ENCODE data around the gene ATP10A.
"Not testable (repeated sequence)": the region's sequence is repeated elsewhere in the genome, so short reads cannot be mapped to it uniquely, and the experiment has no call there.

The ATP10A gene

DNA sequence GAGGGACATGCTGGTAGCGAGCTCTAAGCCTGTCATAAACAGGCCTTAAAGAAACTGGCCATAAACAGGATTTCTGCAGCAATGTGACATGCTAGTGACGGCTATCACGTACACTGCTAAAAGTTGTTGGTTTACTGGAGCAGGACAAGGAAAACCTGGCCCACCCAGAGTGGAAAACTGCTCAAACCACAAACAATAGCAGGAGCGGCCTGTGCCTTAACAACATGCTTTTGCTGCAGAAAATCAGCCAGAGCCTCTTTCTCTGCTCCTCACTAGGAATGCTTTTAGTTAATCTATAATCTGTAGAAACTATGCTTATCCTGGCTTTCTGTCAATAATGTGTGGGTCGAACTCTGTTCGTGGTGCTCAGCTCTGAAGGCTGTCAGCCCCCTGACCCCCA lies 221.4 kb downstream of the ATP10A start:
- TF ChIP-seq, protein P1, sequence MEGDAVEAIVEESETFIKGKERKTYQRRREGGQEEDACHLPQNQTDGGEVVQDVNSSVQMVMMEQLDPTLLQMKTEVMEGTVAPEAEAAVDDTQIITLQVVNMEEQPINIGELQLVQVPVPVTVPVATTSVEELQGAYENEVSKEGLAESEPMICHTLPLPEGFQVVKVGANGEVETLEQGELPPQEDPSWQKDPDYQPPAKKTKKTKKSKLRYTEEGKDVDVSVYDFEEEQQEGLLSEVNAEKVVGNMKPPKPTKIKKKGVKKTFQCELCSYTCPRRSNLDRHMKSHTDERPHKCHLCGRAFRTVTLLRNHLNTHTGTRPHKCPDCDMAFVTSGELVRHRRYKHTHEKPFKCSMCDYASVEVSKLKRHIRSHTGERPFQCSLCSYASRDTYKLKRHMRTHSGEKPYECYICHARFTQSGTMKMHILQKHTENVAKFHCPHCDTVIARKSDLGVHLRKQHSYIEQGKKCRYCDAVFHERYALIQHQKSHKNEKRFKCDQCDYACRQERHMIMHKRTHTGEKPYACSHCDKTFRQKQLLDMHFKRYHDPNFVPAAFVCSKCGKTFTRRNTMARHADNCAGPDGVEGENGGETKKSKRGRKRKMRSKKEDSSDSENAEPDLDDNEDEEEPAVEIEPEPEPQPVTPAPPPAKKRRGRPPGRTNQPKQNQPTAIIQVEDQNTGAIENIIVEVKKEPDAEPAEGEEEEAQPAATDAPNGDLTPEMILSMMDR (IDR thresholded peaks at IDR 0.05; ENCODE audit: borderline replicate concordance, insufficient read depth, low read depth, low read length), result no peak
- no peak overlapping the region for H3K4me3 ChIP-seq (ENCODE audit: low read depth, low read length)

DNA sequence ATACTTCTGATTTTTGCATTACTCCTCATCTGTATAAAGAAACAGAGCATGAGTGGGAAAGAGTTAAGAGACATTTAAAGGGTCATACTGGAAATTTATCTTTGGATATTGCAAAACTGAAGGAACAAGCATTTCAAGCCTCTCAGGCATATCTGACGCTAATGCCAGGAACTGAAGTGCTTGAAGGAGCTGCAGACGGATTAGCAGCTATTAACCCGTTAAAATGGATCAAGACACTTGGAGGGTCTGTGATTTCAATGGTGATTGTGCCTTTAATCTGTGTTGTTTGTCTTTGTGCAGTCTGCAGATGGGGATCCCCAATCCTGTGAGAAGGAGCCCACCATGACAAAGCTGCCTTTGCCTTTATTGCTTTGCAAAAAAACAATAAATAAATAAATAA lies 221.8 kb downstream of the ATP10A start:
- no peak overlapping the region for H3K4me3 ChIP-seq (ENCODE audit: low read depth, low read length)
- TF ChIP-seq, protein P1 (IDR thresholded peaks at IDR 0.05; ENCODE audit: borderline replicate concordance, insufficient read depth, low read depth, low read length), result no peak

DNA sequence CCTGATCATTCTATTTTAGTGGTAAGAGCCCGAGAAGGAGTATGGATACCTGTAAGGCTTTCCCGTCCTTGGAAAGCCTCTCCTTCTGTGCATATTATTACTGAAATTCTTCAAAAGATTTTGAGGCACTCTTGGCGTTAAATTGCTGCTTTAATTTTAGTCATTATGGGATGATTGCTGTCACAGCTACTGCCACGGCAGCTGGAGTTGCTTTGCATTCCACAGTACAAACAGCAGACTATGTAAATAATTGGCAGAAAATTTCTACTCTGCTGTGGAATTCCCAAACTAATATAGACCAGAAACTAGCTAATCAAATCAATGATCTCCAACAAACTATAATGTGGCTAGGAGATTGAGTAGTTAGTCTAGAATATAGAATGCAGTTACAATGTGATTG lies 222.2 kb downstream of the ATP10A start:
- not testable (repeated sequence) for H3K4me3 ChIP-seq (ENCODE audit: low read depth, low read length)

DNA sequence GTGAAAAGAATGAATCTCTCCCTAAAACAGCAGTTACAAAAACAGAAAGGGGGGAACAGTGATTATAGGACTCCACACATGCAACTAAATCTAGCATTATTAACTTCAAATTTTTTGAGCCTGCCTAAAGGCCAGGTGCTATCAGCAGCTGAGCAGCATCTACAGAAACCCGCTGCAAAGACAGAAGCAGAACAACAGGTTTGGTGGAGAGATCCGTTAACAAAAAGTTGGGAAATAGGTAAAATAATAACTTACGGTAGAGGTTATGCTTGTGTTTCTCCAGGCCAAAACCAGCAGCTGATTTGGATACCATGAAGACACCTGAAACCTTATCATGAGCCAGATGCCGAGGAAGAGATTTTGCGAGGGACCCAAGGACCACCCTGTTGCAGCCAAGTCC lies 222.7 kb downstream of the ATP10A start:
- TF ChIP-seq, protein P1 (IDR thresholded peaks at IDR 0.05; ENCODE audit: borderline replicate concordance, insufficient read depth, low read depth, low read length), result no peak
- no peak overlapping the region for H3K4me3 ChIP-seq (ENCODE audit: low read depth, low read length)

DNA sequence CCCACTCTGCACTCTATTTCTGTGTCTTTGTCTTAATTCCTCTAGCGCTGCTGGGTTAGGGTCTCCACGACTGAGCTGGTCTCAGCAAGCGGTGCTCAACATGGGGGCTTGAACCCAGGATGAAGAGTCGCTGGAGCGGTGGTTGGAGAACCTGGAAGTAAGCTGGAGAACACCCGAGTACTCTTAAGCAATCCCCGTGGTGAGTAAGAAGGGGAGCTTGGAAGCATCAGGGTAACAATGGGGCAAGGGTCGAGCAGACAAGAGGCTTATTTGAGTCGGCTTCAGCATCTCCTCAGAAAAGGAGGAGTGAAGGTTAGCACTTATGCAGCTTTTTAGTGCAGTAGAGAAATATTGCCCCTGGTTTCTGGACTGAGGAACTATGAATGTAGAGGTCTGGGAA lies 226.6 kb downstream of the ATP10A start:
- H3K4me3 ChIP-seq (ENCODE audit: low read depth, low read length), result not testable (repeated sequence)

DNA sequence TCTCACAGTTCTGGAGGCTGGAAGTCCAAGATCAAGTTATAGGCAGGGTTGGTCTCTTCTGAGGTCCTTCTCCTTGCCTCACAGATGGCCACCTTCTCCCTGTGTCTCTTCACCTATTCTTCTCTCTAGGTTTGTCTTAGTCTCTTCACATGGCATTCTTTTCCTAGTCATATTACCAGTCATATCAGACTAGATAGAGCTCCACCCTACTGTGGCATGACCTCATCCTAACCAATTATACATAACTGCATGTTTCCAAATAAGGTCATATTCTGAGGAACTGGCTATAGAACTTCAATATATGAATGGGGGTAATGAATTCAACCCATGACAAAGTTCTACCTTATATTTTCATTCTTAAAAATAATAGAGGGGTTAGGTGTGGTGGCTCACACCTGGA lies 227.9 kb downstream of the ATP10A start:
- TF ChIP-seq, protein P1 (IDR thresholded peaks at IDR 0.05; ENCODE audit: borderline replicate concordance, insufficient read depth, low read depth, low read length), result no peak
- H3K4me3 ChIP-seq (ENCODE audit: low read depth, low read length), result no peak overlapping the region

DNA sequence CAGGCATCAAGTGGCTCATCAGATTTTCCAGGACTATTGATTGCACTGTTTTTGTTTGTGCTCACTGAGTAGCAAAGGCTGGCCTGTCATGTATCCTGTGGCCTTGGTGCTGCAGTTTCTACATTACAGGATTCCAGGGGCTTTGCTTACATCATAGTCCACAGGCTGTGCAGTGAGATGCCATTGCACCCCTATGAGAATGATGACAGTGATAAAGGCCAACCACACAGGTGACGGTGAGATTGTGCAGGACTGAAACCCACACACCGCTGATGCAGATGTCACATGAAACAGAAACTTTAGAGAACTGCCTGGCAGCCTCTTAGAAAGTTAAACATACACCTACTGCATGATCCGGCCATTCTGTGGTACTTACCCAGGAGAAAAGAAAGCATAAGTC lies 229.3 kb downstream of the ATP10A start:
- H3K4me3 ChIP-seq (ENCODE audit: low read depth, low read length), result no peak overlapping the region
- TF ChIP-seq, protein P1 (IDR thresholded peaks at IDR 0.05; ENCODE audit: borderline replicate concordance, insufficient read depth, low read depth, low read length), result no peak

DNA sequence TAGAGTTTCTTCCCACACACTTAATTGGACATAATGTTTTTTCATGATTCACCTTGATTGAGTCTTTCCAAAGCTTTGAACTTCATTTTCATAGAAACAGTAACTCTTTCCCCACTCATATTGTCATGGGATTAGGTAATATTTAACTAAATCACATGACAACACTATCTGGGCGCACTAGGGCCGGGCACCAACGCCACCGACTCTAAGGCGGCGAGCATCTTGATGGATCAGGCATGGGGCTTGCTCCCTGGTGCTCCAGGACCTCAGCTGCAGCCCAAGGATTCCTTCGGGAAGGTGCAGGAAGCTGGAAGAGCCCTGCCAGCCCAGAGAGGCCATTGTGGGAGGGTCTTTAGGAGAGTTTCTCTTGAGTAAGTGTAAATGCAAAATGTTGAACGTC lies 231.2 kb downstream of the ATP10A start:
- no peak overlapping the region for H3K4me3 ChIP-seq (ENCODE audit: low read depth, low read length)
- TF ChIP-seq, protein P1 (IDR thresholded peaks at IDR 0.05; ENCODE audit: borderline replicate concordance, insufficient read depth, low read depth, low read length), result no peak

Data from GM12875 (cell line).